GM19351 (cell line): Measurements from ENCODE around the gene HOXC11.

ENCODE experiments used
- ATAC-seq: cut with Tn5 transposase; IDR thresholded peaks from one replicate; pipeline ENCODE4 v1.9.1; 2021; ENCODE audit warnings: mild to moderate bottlenecking, moderate library complexity; ENCODE audit not compliant: unreplicated experiment

The HOXC11 gene

GRCh38 chr12:53956251-53956887, 16.6 kb upstream of the HOXC11 start:
- ATAC-seq: no peak

GRCh38 chr12:53956914-53957536, 15.9 kb upstream of the HOXC11 start:
- no peak for ATAC-seq

- no peak for ATAC-seq
Measured at GRCh38 chr12:53958128-53958527, 14.8 kb upstream of the HOXC11 start.

- ATAC-seq: no peak
Measured at GRCh38 chr12:53959314-53959713, 13.6 kb upstream of the HOXC11 start.

GRCh38 chr12:53960187-53961024, 12.5 kb upstream of the HOXC11 start:
- no peak for ATAC-seq

GRCh38 chr12:53961025-53961761, 11.7 kb upstream of the HOXC11 start:
- ATAC-seq: no peak

GRCh38 chr12:53963005-53963404, 9.9 kb upstream of the HOXC11 start:
- no peak for ATAC-seq

- ATAC-seq: no peak
Measured at GRCh38 chr12:53963434-53964314, 9.3 kb upstream of the HOXC11 start.

- ATAC-seq: no peak
Measured at GRCh38 chr12:53964315-53964713, 8.6 kb upstream of the HOXC11 start.

- ATAC-seq: no peak
Measured at GRCh38 chr12:53965281-53966084, 7.4 kb upstream of the HOXC11 start.

GRCh38 chr12:53966085-53966384, 6.9 kb upstream of the HOXC11 start:
- no peak for ATAC-seq

GRCh38 chr12:53966385-53967133, 6.4 kb upstream of the HOXC11 start:
- no peak for ATAC-seq

GRCh38 chr12:53967421-53967925, 5.5 kb upstream of the HOXC11 start:
- no peak for ATAC-seq

- ATAC-seq: no peak
Measured at GRCh38 chr12:53968214-53969127, 4.5 kb upstream of the HOXC11 start.

- ATAC-seq: no peak
Measured at GRCh38 chr12:53969588-53970259, 3.2 kb upstream of the HOXC11 start.

- ATAC-seq: no peak
Measured at GRCh38 chr12:53970451-53970850, 2.5 kb upstream of the HOXC11 start.

GRCh38 chr12:53971129-53971528, 1.8 kb upstream of the HOXC11 start:
- no peak for ATAC-seq
